NK-92 (cell line): ENCODE results near the gene NFE2L3.
"Not testable (repeated sequence)": the region's sequence is repeated elsewhere in the genome, so short reads cannot be mapped to it uniquely, and the experiment has no call there.

Experiments
- DNase-seq: peaks from one replicate; lab custom pipeline; 2025; ENCODE audit not compliant: unreplicated experiment; lab: John Stamatoyannopoulos, UW

NFE2L3 gene

GRCh38 chr7:26185844-26186180 lies 33.8 kb downstream of the NFE2L3 start:
- DNase-seq, result no peak

- no peak for DNase-seq
Measured at GRCh38 chr7:26186364-26187311, 34.6 kb downstream of the NFE2L3 start.

GRCh38 chr7:26187380-26188205 lies 35.6 kb downstream of the NFE2L3 start:
- DNase-seq, result no peak

DNA sequence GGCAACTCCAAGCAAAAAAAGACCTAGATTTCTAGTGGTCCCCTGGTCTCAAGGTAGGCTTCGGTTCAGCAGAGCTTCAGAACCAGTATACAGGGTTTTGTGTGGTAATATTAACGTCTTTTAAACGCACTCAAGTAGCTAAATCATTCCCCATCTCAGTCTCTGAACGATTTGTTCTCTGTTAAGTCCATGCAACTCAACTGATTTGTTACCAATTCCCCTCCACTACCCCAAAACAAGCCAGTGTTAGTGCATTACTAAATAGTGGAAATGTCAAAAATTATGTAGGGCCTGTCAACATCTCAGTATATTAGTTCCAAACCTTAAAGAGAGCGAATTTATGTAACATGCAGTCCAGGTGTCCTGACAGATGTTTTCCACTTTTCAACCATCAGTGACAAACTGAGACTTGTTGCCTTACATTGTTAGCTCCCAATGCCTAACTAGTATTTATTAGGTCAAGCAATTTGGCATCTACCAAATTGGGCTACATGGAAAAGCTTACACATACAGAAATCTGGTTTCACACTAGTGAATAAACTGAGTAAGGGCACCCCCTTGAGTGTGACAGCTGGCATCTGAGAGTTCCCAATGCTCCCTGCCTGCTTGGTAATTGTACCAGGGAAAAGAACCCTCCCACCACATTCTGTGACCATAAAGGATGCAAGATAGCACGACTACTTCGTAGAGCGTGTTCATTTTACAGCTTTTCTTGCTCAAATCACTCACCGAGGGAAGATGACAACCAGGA lies 36.4 kb downstream of the NFE2L3 start:
- no peak for DNase-seq

DNA sequence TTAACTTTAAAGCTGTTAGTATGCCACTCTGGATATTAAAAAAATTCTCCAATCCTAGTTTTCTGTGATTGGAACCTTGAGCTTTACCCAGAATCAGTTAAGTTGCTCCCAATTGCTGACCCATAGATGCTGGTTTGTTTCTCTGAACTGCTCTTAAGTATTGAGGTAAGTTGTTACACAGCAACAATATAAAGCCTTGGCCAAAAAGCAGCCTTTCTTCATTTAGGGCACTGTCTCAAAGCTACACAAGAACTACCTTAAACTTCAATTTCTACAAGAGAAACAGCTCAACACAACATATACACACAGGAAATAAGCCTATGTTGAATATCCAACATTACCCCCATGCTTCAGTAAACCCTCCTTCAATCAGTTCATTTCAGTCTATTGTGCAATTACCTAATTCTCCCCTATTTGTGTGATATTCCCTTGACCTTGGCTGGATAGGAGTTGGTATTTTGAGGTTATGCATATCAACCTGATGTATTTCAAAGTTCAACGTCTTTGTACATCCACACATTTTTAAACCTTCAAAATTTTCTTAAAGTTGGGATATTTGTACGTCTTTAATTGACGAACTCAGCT lies 37.1 kb downstream of the NFE2L3 start:
- no peak for DNase-seq

- no peak for DNase-seq
Measured at GRCh38 chr7:26189697-26190096, 37.7 kb downstream of the NFE2L3 start.

- DNase-seq, result no peak
Measured at GRCh38 chr7:26190417-26190869, 38.4 kb downstream of the NFE2L3 start.

GRCh38 chr7:26191233-26191973 lies 39.4 kb downstream of the NFE2L3 start:
- no peak for DNase-seq

DNA sequence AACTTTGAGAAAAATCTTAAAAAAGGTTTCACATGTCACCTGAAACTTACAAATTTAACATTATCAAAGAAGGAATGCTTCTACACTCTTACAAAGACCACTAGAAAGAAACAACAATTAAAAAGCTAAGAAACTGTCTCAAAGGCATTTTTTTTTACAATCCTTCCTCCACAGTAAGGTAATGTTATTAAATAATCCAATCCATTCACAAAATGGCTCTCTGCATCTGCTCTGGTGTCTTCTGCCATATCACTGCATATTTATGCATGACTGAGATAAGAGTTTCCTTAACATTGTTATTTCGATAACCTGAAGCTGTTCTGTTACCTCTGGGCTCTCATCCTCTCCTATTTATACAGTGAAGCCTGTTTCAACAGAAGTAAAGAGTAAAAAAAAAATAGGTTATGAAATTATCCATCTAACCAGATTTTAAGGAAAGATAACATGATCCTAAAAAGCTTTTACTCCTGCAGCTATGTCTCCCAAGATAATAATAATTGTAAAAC lies 40.0 kb downstream of the NFE2L3 start:
- no peak for DNase-seq

GRCh38 chr7:26192485-26193087 lies 40.6 kb downstream of the NFE2L3 start:
- DNase-seq, result no peak

DNA sequence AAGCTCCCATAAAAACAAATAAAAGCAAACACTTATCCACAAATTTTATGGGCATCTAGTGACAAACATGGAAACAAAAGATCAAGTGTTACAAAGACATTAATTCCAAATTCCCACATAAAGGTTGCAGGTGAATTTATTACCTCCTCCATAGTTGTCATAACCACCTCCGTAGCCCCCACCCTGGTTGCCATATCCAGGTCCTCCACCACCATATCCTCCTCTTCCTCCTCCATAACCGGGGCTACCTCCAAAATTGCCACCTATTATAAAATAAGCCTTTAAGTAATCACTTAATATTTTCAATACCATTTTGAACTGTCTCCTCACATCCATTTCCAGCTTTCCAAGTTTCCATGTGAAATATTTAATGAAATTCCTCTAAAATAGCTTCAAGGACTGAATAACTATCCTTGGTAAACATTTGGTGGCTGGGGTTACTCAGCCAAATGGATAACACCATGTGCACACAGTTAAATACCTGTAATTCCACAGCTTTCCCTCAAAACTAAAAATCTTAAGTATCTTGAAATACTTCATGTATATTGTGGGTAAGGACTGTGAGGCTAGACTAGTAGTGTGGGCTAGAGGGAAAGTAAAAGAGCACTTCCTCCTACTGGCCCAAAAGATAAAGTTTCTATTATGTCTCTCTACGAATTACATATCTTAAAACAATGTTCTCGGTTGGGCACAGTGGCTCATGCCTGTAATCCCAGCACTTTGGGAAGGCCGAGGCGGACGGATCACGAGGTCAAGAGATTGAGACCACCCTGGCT lies 41.6 kb downstream of the NFE2L3 start:
- no peak for DNase-seq

DNA sequence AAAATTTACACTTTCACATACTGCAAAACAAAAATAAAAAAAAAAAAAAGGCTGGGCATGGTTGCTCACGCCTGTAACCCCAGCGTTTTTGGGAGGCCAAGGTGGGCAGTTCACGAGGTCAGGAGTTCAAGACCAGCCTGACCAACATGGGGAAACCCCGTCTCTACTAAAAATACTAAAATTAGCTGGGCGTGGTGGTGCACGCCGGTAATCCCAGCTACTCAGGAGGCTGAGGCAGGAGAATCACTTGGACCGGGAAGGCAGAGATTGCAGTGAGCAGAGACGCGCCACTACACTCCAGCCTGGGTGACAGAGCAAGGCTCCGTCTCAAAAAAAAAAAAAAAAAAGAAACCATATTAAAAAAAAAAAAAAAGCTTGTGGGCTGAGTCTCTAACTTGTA lies 42.8 kb downstream of the NFE2L3 start:
- DNase-seq, result not testable (repeated sequence)

DNA sequence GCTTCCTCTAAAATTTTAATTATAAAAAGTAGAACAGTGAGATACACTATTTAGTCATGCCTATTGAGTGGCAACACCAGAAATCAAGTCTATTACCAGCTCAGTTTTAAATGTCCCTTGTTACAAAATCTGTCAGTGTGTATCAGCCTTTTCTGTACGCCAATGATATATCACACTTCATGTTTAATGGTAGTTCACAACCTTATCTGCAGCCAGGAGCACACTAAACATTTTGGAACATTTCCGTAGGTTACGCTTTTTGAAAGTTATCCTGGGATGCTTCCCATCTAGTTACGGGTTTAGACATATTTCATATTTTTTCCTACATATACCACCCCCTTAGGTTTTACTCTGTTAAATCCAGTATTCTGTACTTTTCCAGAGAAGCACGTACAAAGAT lies 43.2 kb downstream of the NFE2L3 start:
- DNase-seq, result no peak

DNA sequence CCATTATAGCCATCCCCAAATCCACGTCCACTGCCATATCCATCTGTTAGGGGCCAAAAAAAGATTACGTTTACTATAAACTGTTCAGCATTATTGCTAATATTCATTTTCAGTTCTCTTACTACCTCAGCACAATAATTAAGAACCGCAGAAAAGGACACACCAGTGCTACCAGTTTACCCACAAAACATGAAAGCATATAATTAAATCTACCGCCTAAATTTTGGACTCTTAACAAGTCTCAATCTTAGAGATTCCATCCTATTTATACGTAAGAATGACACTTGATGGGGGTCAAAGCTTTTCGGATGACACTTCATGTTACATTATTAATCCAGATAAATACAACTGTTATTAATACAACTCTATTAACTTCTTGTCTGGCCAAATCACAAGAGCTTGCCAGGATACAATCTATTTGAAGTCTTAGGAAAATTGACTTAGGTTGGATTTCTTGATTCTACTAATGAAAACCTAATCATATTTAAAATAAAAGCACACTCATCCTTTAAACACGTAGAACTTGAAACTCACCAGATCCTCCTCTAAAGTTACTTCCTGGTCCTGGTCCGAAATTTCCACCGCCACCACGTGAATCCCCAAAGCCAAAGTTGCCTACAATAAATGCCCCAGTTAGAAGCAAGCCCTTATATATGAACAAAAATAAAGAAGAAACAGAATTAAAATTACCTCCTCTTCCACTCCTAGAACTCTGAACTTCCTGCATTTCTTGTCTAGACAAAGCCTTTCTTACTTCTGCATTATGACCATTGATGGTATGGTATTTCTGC lies 44.1 kb downstream of the NFE2L3 start:
- DNase-seq, result no peak

- no peak for DNase-seq
Measured at GRCh38 chr7:26197153-26198115, 45.4 kb downstream of the NFE2L3 start.

DNA sequence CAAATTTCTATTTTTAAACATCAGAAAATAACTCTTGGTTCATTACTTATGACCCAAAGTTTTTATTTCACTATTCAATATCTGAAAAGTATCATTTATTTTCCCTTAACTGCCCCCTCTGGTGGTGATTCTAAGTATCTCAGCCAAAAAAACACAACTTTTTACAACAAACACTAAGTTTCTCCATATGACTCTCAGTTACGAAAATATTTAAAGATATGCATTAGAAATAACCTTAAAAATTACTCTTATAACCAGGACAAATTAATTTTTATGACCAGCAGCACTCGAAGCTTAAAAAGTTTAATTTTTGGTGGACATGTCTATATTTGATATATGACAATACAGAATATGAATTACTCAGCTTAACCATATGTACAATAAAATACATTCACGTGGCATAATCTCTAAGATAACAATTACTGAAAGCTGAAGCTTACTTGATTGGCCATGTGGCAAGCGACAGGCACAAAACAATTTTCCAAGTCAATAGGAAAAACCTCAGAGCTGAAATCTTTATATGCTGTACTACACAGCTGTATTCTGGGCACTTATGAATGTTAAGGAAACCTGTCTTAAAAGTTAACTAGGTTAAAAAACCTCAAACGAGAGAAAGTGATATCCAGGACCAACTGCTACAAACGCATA lies 46.3 kb downstream of the NFE2L3 start:
- DNase-seq, result no peak
